GM21786 (cell line): ENCODE results near the gene SCAMP5.

Source experiments
- ATAC-seq: cut with Tn5 transposase; IDR thresholded peaks from one replicate; pipeline ENCODE4 v1.9.1; 2021; ENCODE audit not compliant: unreplicated experiment

Gene SCAMP5

GRCh38 chr15:75044258-75044878, 49.0 kb downstream of the SCAMP5 start:
- no peak for ATAC-seq

DNA sequence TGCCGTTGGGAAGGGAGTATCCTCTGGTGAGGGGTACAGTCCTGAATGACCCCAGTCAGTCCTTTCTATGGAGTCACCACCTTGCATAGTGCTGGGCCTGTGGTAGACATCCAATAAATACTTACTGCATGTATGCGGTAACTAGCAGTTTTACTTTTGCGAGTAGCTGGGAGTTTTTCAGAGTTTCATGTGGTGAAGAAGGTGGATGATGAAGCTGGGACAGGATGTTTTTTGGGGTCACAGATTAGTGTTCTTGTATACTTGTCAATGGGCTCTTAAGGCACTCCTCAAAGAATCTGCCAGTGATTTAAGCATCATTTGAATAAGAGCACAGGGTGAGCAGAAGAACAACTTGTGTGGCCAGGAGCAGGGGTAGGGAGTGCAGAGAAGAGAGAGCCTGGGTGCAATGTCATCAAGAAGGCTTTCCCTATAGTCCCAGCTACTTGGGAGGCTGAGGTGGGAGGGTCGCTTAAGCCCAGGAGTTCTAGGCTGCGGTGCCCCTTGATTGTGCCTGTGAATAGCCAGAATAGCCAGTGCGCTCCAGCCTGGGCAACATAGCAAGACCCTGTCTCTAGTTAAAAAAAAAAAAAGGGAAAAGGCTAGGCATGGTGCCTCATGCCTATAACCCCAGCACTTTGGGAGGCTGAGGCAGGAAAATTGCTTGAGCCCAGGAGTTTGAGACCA, 50.1 kb downstream of the SCAMP5 start:
- no peak for ATAC-seq

DNA sequence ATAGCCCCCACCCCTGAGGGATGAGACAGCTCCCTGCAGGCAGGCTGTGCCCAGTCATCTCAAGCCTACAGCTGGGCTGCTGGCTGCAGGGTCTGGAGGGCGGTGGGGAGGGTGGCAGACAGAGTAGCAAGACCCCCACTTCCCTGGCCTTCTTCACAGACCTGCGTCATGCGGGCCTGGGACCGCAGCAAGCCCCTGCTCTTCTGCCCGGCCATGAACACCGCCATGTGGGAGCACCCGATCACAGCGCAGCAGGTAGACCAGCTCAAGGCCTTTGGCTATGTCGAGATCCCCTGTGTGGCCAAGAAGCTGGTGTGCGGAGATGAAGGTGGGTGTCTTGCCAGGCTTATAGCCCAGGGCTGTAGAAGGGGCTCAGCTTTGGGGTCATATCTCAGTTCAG, 53.0 kb downstream of the SCAMP5 start:
- ATAC-seq, result no peak

- no peak for ATAC-seq
These were observed 54.0 kb downstream of the SCAMP5 start for GRCh38 chr15:75049392-75049791.

GRCh38 chr15:75050283-75050682, 54.9 kb downstream of the SCAMP5 start:
- no peak for ATAC-seq

- no peak for ATAC-seq
These were observed 55.8 kb downstream of the SCAMP5 start for GRCh38 chr15:75051191-75051608.

- no peak for ATAC-seq
These were observed 56.3 kb downstream of the SCAMP5 start for GRCh38 chr15:75051711-75052110.

- ATAC-seq, result no peak
These were observed 57.8 kb downstream of the SCAMP5 start for GRCh38 chr15:75052972-75053747.

- ATAC-seq, result no peak
These were observed 58.4 kb downstream of the SCAMP5 start for GRCh38 chr15:75053748-75054125.

DNA sequence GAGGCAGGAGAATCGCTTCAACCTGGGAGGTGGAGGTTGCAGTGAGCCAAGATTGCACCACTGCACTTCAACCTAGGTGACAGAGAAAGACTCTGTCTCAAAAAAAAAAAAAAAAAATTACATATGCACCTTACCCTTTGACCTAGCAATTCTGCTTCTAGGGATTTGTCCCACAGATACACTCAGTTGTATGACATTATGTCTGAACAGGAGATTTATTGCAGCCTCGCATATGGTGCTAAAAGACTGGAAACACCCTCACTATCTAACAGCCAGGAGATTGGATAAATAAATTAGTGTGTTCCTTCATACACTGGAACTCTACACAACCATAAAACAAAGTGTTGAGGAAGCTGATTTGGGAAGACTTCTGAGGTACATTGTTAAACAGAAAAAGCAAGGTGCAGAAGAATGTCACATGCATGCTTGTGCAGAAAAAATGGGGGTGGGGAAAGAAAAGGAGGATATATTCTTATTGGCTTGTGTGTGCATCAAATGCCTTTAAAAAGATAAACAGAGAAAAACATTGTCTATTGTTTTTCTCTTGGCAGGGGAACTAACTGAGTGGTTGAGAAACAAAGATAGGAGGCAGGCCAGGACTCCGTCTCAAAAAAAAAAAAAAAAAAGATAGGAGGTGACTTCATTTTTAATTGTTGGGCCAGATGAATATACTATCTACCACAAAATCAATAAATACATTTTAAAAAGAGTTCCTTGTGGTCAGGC, 59.0 kb downstream of the SCAMP5 start:
- no peak for ATAC-seq

GRCh38 chr15:75056036-75056435, 60.7 kb downstream of the SCAMP5 start:
- ATAC-seq, result no peak

GRCh38 chr15:75058127-75058905, 63.0 kb downstream of the SCAMP5 start:
- no peak for ATAC-seq

DNA sequence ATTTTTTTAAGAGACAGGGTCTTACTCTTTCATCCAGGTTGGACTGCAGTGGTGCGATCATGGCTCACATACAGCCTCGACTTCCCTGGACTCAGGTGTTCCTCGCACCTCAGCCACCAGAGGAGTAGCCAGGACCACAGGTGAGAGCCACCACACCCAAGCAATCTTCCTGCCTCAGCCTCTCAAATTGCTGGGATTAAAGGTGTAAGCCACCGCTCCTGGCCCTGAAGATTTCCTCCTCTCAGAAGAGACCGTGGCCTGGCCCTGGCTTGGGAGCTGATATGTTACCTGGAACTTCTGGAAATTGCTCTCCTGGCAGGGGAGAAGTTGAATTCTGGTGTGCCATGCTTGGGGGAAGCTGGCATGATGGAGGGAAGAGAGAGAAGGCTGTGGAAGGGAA, 64.2 kb downstream of the SCAMP5 start:
- no peak for ATAC-seq

DNA sequence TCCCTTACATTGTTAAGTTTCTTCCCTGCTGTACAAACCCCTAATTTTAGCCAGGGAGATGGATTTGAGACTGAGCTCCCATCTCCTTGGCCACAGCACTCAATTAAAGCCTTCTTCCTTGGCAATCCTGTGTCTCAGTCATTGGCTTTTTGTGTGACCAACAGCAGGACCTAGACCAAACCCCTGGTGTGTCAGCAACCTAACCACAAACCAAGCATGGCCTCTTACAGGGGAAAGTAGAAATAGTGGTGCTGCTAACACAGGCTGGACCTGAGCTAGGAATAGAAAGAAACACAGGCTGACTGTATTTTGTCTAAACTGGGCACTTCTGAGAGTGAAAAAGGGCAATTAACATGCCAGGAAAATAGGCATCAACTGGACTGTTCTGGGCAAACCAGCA, 65.9 kb downstream of the SCAMP5 start:
- ATAC-seq, result peak; percentile 69

- no peak for ATAC-seq
These were observed 67.3 kb downstream of the SCAMP5 start for GRCh38 chr15:75062706-75063105.

DNA sequence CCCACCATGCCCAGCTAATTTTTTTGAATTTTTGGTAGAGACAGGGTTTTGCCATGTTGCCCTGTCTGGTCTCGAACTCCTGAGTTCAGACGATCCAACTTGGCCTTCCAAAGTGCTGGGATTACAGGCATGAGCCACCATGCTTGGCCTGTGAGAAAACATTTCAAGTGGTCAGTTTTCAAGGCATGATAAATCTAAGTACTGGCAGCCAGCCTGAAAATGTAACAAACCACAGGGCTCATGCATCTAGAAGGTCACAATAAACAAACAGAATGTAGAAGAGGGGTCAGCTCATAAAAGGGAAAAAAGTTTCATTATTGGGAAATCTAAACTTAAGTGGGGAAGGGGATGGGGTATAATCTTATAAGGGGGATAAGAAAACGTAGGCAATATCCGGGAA, 68.0 kb downstream of the SCAMP5 start:
- ATAC-seq, result no peak

DNA sequence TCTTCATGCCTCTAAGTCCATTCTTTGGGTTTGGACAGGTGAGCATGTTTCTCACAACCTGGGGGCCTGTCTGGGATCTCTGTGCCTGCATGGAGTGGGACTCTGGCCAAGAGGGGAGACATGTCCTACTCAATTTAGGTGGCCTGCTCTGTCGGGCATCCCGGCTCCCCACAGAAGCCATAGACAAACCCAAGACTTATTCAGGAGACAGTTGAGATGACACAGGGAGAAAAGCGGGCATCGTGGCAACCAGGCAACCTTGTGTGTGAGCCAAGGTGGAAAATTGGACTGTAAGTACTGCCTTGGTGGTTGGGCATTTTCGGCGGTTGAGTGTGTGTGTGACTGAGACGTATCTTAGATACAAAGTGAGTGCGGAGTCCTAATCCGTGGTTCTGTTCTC, 68.5 kb downstream of the SCAMP5 start:
- ATAC-seq, result no peak

GRCh38 chr15:75064846-75065245, 69.5 kb downstream of the SCAMP5 start:
- ATAC-seq, result no peak

DNA sequence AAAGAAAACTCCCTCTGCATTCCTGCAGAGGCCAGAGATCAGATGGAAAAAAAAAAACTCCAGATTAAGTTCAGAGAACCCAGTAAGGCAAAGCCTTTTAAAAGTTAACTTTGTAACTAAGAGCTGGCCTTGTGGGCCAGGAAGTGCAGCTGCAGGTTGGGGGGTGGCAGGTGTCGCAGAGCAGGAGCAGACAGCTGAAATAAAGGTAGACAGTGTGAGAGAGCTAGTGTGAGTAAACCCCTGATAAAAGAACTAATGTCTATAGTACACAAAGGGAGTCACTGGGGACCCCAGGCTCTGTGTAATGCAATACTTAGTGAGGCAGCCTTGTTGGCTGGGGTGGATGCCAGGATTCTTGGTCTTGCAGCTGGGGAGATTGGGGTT, 70.1 kb downstream of the SCAMP5 start:
- ATAC-seq, result no peak

GRCh38 chr15:75065851-75066509, 70.6 kb downstream of the SCAMP5 start:
- ATAC-seq, result no peak
